GM10266 (cell line): ENCODE results near the gene SEC61A2.
A peak's percentile ranks its signal among the peaks of the same experiment; 100 is the strongest.

ENCODE experiments used
- DNase-seq: peaks from one replicate; pipeline ENCODE4 v3.0.0; 2012; ENCODE audit errors: extremely low spot score
- CTCF ChIP-seq: IDR thresholded peaks from 2 replicates; pipeline ENCODE4 v1.5.1; 2012; ENCODE audit warnings: mild to moderate bottlenecking, low read depth; ENCODE audit not compliant: control insufficient read depth, insufficient read depth; ENCODE audit errors: missing control alignments

The SEC61A2 gene

GRCh38 chr10:12208460-12208859 is 79.0 kb downstream of the SEC61A2 start:
- DNase-seq = no peak
- no peak for TF ChIP-seq CTCF

- no peak for DNase-seq
Measured at GRCh38 chr10:12212454-12212853, 83.0 kb downstream of the SEC61A2 start.

GRCh38 chr10:12213621-12214020 is 84.1 kb downstream of the SEC61A2 start:
- TF ChIP-seq CTCF = no peak
- no peak for DNase-seq

More at GRCh38 chr10:12212454-12212853, 83.0 kb downstream of the SEC61A2 start:
- no peak for TF ChIP-seq CTCF

GRCh38 chr10:12214093-12214492 is 84.6 kb downstream of the SEC61A2 start:
- DNase-seq = no peak
- TF ChIP-seq CTCF = no peak

- TF ChIP-seq CTCF = peak; percentile 45
- peak; percentile 25 for DNase-seq
Measured at GRCh38 chr10:12214763-12215218, 85.3 kb downstream of the SEC61A2 start.
